Kidney (tissue), 14 donors: ENCODE measurements around the gene ABCG1. TPM values are rescaled to one million over a fixed set of nuclear protein-coding genes. Genes with fewer than 3 reads are reported as not detected.

Source experiments
- DNase-seq, 5 donors: peaks; one replicate each; pipeline ENCODE4 v3.0.0-alpha.2; 2013 to 2020
- FAIRE-seq: peaks from 2 replicates; lab custom pipeline; 2012; peaks lifted over from hg19 to GRCh38; lab: Jason Lieb, UNC
- H3K27ac ChIP-seq, 2 donors: one replicate each; pipeline ENCODE4 v1.7.0; 2013; ENCODE audit warnings: low read depth in 2 of 2, low read length in 2 of 2, inconsistent platforms in 1 of 2
- H3K27me3 ChIP-seq: one replicate; pipeline ENCODE4 v1.7.1; 2013; ENCODE audit warnings: low read length, inconsistent platforms; ENCODE audit not compliant: control insufficient read depth, insufficient read depth
- H3K36me3 ChIP-seq, 3 donors: one replicate each; pipeline versions ENCODE4 v1.7.0 to v1.7.1; 2013; ENCODE audit warnings: low read length in 3 of 3, control low read depth in 1 of 3, inconsistent platforms in 1 of 3; ENCODE audit not compliant: insufficient read depth in 3 of 3, control insufficient read depth in 2 of 3
- H3K4me1 ChIP-seq, 3 donors: one replicate each; pipeline versions ENCODE4 v1.7.0 to v1.7.1; 2013; ENCODE audit warnings: low read length in 3 of 3, inconsistent platforms in 1 of 3, low read depth in 1 of 3; ENCODE audit not compliant: control insufficient read depth in 2 of 3, insufficient read depth in 2 of 3
- H3K4me3 ChIP-seq, 3 donors: one replicate each; pipeline versions ENCODE4 v1.7.0 to v1.8.1; 2013; ENCODE audit warnings: low read length in 3 of 3, control low read depth in 1 of 3, inconsistent platforms in 1 of 3
- H3K9ac ChIP-seq, 3 donors: one replicate each; pipeline versions ENCODE4 v1.7.0 to v1.7.1; 2013; ENCODE audit warnings: low read length in 3 of 3, control low read depth in 1 of 3, inconsistent platforms in 1 of 3
- H3K9me3 ChIP-seq, 3 donors: one replicate each; pipeline versions ENCODE4 v1.7.0 to v1.7.1; 2013; ENCODE audit warnings: low read length in 3 of 3, control low read depth in 1 of 3, inconsistent platforms in 1 of 3; ENCODE audit not compliant: control insufficient read depth in 2 of 3, insufficient read depth in 1 of 3
- intact Hi-C: fragments of 100-400 bp; cut with DNase I; formaldehyde crosslinking; loops from one replicate; pipeline ENCODE4 v1.11.1; 2022
- polyA plus RNA-seq: library from polyadenylated mRNA; stranded (reverse); fragments of 350-450 nt; fragmentation: Illumina TruSeq; extraction: RNeasy Lipid Tissue Mini Kit (QIAGEN cat#74804); gene quantifications from one replicate; pipeline ENCODE4 v1.2.3, GENCODE V29; 2014; ENCODE audit warnings: low read depth, low replicate concordance; ENCODE audit not compliant: insufficient read depth
- total RNA-seq: library from RNA; stranded (reverse); fragmentation: NEBNext Ultra II Directional; extraction: Animal tissue kit (Norgen Biotek cat#: 25700); gene quantifications from one replicate; pipeline ENCODE4 v1.2.1, GENCODE V29; 2021
- TF ChIP-seq, protein P1 (sequence below): IDR thresholded peaks from 3 replicates; pipeline ENCODE4 v1.5.1; 2012; ENCODE audit warnings: mild to moderate bottlenecking, moderate library complexity, borderline replicate concordance; ENCODE audit not compliant: insufficient read depth; ENCODE audit errors: extremely low read depth
- donor health status: control.
- donor health status: control.
- donor health status: control.
- donor health status: control.
- donor health status: control.
- donor health status: DM: yes; HTN: yes; CAD: no.
- donor health status: Normal renal cell carcinoma (clear cell type).

ABCG1 gene
- total and polyA plus RNA-seq, 2 donors from 2014 or later = 5.6 to 27.6 TPM

DNA sequence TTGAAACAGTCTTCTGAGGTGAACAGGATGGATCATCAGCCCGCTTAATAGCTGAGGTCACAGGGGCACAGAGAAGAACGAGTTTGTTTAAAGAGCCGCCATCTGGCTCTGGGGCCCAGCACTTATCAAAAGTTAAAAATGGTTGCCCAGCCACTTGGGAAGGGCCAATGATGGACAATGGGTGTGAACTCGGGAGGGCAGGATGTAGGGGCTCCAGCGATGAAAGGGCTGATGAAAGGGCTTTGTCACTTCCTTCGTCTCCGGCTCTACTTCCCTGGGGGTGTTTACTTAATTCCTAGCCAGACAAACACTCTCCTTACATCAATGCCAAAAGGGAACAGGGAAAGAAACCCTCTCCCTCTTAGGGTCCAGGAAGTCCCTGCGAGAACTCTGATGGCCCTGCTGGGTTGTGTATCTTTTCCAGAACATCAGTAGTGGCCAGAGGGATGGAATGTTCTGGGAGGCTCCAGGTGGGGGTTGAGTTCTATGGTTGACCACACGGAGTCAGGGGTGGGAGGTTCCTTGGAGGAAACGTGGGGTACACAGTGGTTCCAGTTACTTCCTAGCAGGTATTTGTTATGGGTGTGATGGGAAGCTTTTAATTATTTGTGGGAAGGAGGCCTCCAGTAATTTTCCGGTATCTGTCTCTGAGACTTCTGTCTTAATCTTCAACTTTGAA, 9.0 kb upstream of the ABCG1 start:
- no peaks in the 10 kb centered on the region for H3K27me3 ChIP-seq
- DNase-seq = peak in 1 of 5 donors; percentile 24
- FAIRE-seq = no peak
- H3K9me3 ChIP-seq = no peaks in the 10 kb centered on the region
- peak overlapping the region in 1 of 2 donors; percentile 8 for H3K27ac ChIP-seq
- H3K4me3 ChIP-seq = no peak overlapping the region
- intact Hi-C loops = no loop called here
- H3K36me3 ChIP-seq = no peaks in the 10 kb centered on the region
- peaks cover 0 to 3% (median 0%) of the 10 kb centered on the region in 3 donors for H3K4me1 ChIP-seq
- TF ChIP-seq, protein P1, sequence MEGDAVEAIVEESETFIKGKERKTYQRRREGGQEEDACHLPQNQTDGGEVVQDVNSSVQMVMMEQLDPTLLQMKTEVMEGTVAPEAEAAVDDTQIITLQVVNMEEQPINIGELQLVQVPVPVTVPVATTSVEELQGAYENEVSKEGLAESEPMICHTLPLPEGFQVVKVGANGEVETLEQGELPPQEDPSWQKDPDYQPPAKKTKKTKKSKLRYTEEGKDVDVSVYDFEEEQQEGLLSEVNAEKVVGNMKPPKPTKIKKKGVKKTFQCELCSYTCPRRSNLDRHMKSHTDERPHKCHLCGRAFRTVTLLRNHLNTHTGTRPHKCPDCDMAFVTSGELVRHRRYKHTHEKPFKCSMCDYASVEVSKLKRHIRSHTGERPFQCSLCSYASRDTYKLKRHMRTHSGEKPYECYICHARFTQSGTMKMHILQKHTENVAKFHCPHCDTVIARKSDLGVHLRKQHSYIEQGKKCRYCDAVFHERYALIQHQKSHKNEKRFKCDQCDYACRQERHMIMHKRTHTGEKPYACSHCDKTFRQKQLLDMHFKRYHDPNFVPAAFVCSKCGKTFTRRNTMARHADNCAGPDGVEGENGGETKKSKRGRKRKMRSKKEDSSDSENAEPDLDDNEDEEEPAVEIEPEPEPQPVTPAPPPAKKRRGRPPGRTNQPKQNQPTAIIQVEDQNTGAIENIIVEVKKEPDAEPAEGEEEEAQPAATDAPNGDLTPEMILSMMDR = no peak
- H3K9ac ChIP-seq = no peak overlapping the region

DNA sequence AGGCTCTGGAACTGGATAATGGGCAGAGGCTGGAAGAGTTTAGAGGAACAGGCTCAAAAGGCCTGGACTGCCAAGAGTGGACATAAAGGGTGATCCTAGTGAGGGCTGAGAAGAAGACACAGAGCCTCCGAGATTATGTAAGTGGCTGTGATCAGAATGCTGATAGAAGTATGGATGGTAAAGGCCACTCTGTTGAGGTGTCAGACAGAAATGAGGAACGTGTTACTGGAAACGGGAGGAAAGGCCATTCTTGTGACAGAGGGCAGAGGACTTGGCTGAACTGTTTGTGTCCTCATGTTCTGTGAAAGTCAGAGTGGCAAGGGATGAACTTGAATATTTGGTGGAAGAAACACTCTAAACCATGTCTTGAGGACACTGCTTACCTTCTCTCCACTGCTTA, 6.7 kb upstream of the ABCG1 start:
- H3K36me3 ChIP-seq = no peaks in the 10 kb centered on the region
- H3K4me1 ChIP-seq = peaks cover 0 to 3% (median 0%) of the 10 kb centered on the region in 3 donors
- TF ChIP-seq, protein P1 = no peak
- no peak overlapping the region for H3K4me3 ChIP-seq
- no peak overlapping the region for H3K9ac ChIP-seq
- H3K9me3 ChIP-seq = no peaks in the 10 kb centered on the region
- no peak for FAIRE-seq
- H3K27ac ChIP-seq = no peak overlapping the region
- intact Hi-C loops = no loop called here
- no peaks in the 10 kb centered on the region for H3K27me3 ChIP-seq
- DNase-seq = no peak

DNA sequence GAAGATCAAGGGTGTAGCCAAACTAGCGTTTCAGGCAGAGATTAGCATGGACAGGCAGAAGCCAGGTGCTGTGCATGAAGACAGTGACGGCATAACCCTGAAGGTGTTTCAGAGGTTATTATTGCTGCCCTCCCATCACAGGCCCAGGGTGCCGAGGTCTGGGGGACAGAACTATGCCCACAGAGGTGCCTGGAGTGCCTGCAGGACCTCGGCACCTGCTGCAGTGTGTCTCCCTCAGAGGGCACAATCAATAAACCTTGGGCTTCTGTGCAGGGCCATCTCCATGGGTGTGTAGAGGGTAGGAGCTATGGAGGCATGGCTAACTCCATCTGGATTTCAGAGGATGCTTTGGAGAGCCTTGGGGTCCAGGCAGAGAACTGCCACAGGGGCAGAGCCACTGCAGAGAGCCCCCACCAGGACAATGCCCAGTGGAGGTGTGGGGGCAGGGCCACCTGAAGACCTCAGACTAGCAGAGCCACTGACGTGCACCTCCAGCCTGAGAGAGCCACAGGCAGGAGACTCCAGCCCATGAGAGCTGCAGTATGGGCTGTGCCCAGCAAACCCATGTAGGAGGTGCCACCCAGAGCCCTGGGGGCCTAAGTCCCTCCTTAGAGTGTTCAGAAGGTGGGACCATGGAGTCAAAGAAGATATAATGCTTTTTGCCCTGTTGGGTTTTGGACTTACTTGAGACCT, 5.7 kb upstream of the ABCG1 start:
- FAIRE-seq = no peak
- Histone ChIP-seq H3K9ac (no peak overlapping the region), H3K36me3 (no peaks in the 10 kb centered on the region), H3K27ac (no peak overlapping the region), H3K27me3 (no peaks in the 10 kb centered on the region), H3K4me1 (peaks cover 0 to 3% (median 0%) of the 10 kb centered on the region in 3 donors), H3K4me3 (no peak overlapping the region), H3K9me3 (no peaks in the 10 kb centered on the region)
- peak in 1 of 5 donors; percentile 38 for DNase-seq
- TF ChIP-seq, protein P1 = no peak
- intact Hi-C loops = no loop called here
